Bladder microvascular endothelial cell (primary cell): Measurements from ENCODE around the gene PARD3B. TPM values are rescaled to one million over a fixed set of nuclear protein-coding genes. Genes with fewer than 3 reads are reported as not detected.

Source experiments
- total RNA-seq: library from RNA; depleted of rRNA; stranded (reverse); fragments of >200 nt; gene quantifications from 2 replicates; pipeline ENCODE4 v1.2.3, GENCODE V29; 2014

The PARD3B gene
- total RNA-seq: 3.2 and 41.0 TPM in 2 replicates

GRCh38 chr2:204544961-204545860, at the start of gene PARD3B:
Gene PARD3B, plus strand, starts transcription at chr2:204545475. Its CDS starts 525 bp downstream, at chr2:204546000.

